HG03469 (cell line): ENCODE results near the gene CD79B.
A peak's percentile ranks its signal among the peaks of the same experiment; 100 is the strongest.

Source experiments
- ATAC-seq: cut with Tn5 transposase; IDR thresholded peaks from one replicate; pipeline ENCODE4 v1.9.1; 2021; ENCODE audit warnings: mild to moderate bottlenecking, moderate library complexity, moderate number of reproducible peaks; ENCODE audit not compliant: unreplicated experiment

CD79B gene

GRCh38 chr17:63931981-63932561 is at the start of gene CD79B:
Gene CD79B, minus strand, starts transcription at chr17:63932331. Its CDS starts 70 bp downstream, at chr17:63932261.
- ATAC-seq = peak; percentile 35

- no peak for ATAC-seq
These were observed 46.4 kb upstream of the CD79B start for GRCh38 chr17:63978272-63979200.

GRCh38 chr17:63976702-63977101 is 44.6 kb upstream of the CD79B start:
- no peak for ATAC-seq

GRCh38 chr17:63975541-63976092 is 43.5 kb upstream of the CD79B start:
- ATAC-seq = no peak

- no peak for ATAC-seq
These were observed 42.6 kb upstream of the CD79B start for GRCh38 chr17:63974594-63975192.

- no peak for ATAC-seq
These were observed 41.9 kb upstream of the CD79B start for GRCh38 chr17:63973930-63974593.

GRCh38 chr17:63973247-63973646 is 41.1 kb upstream of the CD79B start:
- ATAC-seq = no peak

- no peak for ATAC-seq
These were observed 40.7 kb upstream of the CD79B start, which contains the start of gene SCN4A for GRCh38 chr17:63972796-63973195. Gene SCN4A, minus strand, starts transcription at chr17:63972918. Its CDS starts 77 bp downstream, at chr17:63972841.

- ATAC-seq = no peak
These were observed 37.1 kb upstream of the CD79B start for GRCh38 chr17:63969278-63969677.

GRCh38 chr17:63967953-63968352 is 35.8 kb upstream of the CD79B start:
- ATAC-seq = no peak

- no peak for ATAC-seq
These were observed 34.6 kb upstream of the CD79B start for GRCh38 chr17:63966646-63967264.

GRCh38 chr17:63963123-63963522 is 31.0 kb upstream of the CD79B start:
- no peak for ATAC-seq

- ATAC-seq = no peak
These were observed 30.2 kb upstream of the CD79B start for GRCh38 chr17:63962298-63962744.

- no peak for ATAC-seq
These were observed 29.5 kb upstream of the CD79B start for GRCh38 chr17:63961355-63962212.

GRCh38 chr17:63960430-63960829 is 28.3 kb upstream of the CD79B start:
- ATAC-seq = no peak

GRCh38 chr17:63960006-63960405 is 27.9 kb upstream of the CD79B start:
- no peak for ATAC-seq

GRCh38 chr17:63956296-63956920 is 24.3 kb upstream of the CD79B start:
- no peak for ATAC-seq

GRCh38 chr17:63955791-63956190 is 23.7 kb upstream of the CD79B start:
- no peak for ATAC-seq

- no peak for ATAC-seq
These were observed 23.1 kb upstream of the CD79B start for GRCh38 chr17:63955232-63955631.
